Measurements from ENCODE around the gene ASGR2. TPM values are rescaled to one million over a fixed set of nuclear protein-coding genes. Genes with fewer than 3 reads are reported as not detected.

ASGR2 gene
- total and polyA plus RNA-seq, 2 of the 13 experiments (the other 11 are each of a cell fraction or from before 2014, with no cell fraction given) = 320 to 754 TPM

DNA sequence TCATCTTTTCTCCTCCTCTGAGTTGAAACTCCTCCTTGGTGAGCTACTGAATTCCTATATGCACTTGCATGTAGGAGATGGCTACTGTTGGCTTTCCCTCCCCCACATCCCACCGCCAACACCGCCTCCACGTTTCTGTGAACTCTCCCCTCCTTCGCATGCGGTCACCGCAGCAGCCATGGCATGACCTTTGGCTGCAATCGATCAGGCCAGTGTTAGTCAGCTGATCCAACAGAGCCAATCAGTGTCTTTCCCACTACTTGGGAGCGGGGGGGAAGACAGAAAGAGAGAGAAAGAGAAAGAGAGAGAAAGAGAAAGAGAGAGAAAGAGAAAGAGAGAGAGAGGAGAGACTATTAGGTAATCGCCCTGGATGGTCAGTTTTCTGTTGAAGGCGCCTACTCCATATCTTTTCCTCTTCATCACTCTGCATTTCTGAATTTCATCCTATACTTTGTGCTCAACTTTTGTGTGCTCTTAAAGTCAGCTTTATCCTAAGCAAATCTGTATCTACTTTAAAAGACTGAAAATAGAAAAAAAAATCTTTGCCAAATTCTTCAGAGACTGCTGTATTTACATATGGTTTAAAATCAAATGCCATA lies 41.8 kb upstream of the ASGR2 start (continued):
- TF ChIP-seq, protein P1, sequence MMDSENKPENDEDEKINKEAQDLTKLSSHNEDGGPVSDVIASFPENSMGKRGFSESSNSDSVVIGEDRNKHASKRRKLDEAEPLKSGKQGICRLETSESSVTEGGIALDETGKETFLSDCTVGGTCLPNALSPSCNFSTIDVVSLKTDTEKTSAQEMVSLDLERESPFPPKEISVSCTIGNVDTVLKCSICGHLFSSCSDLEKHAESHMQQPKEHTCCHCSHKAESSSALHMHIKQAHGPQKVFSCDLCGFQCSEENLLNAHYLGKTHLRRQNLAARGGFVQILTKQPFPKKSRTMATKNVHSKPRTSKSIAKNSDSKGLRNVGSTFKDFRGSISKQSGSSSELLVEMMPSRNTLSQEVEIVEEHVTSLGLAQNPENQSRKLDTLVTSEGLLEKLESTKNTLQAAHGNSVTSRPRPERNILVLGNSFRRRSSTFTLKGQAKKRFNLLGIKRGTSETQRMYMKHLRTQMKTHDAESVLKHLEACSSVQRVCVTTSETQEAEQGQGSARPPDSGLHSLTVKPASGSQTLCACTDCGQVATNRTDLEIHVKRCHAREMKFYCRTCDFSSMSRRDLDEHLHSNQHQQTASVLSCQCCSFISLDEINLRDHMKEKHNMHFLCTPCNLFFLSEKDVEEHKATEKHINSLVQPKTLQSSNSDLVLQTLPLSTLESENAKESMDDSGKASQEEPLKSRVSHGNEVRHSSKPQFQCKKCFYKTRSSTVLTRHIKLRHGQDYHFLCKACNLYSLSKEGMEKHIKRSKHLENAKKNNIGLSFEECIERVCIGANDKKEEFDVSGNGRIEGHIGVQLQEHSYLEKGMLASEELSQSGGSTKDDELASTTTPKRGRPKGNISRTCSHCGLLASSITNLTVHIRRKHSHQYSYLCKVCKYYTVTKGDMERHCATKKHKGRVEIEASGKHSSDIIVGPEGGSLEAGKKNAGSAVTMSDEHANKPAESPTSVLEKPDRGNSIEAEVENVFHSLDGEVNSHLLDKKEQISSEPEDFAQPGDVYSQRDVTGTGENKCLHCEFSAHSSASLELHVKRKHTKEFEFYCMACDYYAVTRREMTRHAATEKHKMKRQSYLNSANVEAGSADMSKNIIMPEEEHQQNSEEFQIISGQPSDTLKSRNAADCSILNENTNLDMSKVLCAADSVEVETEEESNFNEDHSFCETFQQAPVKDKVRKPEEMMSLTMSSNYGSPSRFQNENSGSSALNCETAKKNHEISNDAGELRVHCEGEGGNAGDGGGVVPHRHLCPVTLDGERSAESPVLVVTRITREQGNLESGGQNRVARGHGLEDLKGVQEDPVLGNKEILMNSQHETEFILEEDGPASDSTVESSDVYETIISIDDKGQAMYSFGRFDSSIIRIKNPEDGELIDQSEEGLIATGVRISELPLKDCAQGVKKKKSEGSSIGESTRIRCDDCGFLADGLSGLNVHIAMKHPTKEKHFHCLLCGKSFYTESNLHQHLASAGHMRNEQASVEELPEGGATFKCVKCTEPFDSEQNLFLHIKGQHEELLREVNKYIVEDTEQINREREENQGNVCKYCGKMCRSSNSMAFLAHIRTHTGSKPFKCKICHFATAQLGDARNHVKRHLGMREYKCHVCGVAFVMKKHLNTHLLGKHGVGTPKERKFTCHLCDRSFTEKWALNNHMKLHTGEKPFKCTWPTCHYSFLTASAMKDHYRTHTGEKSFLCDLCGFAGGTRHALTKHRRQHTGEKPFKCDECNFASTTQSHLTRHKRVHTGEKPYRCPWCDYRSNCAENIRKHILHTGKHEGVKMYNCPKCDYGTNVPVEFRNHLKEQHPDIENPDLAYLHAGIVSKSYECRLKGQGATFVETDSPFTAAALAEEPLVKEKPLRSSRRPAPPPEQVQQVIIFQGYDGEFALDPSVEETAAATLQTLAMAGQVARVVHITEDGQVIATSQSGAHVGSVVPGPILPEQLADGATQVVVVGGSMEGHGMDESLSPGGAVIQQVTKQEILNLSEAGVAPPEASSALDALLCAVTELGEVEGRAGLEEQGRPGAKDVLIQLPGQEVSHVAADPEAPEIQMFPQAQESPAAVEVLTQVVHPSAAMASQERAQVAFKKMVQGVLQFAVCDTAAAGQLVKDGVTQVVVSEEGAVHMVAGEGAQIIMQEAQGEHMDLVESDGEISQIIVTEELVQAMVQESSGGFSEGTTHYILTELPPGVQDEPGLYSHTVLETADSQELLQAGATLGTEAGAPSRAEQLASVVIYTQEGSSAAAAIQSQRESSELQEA (CRISPR knock-in tag; IDR thresholded peaks at IDR 0.05; ENCODE audit: not compliant biosample characterization) = peak; percentile 61
- TF ChIP-seq, protein P2, sequence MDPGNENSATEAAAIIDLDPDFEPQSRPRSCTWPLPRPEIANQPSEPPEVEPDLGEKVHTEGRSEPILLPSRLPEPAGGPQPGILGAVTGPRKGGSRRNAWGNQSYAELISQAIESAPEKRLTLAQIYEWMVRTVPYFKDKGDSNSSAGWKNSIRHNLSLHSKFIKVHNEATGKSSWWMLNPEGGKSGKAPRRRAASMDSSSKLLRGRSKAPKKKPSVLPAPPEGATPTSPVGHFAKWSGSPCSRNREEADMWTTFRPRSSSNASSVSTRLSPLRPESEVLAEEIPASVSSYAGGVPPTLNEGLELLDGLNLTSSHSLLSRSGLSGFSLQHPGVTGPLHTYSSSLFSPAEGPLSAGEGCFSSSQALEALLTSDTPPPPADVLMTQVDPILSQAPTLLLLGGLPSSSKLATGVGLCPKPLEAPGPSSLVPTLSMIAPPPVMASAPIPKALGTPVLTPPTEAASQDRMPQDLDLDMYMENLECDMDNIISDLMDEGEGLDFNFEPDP (CRISPR knock-in tag; conservative IDR thresholded peaks at IDR 0.05) = no peak
- TF ChIP-seq GTF2F1 (IDR thresholded peaks at IDR 0.05; ENCODE audit: low read length) (no peak), NFE2L1 (CRISPR knock-in tag; IDR thresholded peaks at IDR 0.05; ENCODE audit: borderline replicate concordance) (no peak), BCL6 (CRISPR knock-in tag; IDR thresholded peaks at IDR 0.05) (peak; percentile 71), ETV6 (CRISPR knock-in tag; conservative IDR thresholded peaks at IDR 0.05) (no peak), HOXA5 (CRISPR knock-in tag; IDR thresholded peaks at IDR 0.05) (no peak), HES4 (CRISPR knock-in tag; IDR thresholded peaks at IDR 0.05; ENCODE audit: borderline replicate concordance) (peak; percentile 96), ATF7-NPFF (CRISPR knock-in tag; IDR thresholded peaks at IDR 0.05; ENCODE audit: low read depth) (peak; percentile 80; the same call in 1 of the 2 replicates), SSRP1 (CRISPR knock-in tag; IDR thresholded peaks at IDR 0.05) (no peak; the same call in 1 of the 2 replicates), SRSF9 (IDR thresholded peaks at IDR 0.05; ENCODE audit: borderline replicate concordance, insufficient read depth, low read depth, low read length, poor library complexity, severe bottlenecking) (no peak), CC2D1A (CRISPR knock-in tag; IDR thresholded peaks at IDR 0.05) (no peak)
- TF ChIP-seq, protein P3, sequence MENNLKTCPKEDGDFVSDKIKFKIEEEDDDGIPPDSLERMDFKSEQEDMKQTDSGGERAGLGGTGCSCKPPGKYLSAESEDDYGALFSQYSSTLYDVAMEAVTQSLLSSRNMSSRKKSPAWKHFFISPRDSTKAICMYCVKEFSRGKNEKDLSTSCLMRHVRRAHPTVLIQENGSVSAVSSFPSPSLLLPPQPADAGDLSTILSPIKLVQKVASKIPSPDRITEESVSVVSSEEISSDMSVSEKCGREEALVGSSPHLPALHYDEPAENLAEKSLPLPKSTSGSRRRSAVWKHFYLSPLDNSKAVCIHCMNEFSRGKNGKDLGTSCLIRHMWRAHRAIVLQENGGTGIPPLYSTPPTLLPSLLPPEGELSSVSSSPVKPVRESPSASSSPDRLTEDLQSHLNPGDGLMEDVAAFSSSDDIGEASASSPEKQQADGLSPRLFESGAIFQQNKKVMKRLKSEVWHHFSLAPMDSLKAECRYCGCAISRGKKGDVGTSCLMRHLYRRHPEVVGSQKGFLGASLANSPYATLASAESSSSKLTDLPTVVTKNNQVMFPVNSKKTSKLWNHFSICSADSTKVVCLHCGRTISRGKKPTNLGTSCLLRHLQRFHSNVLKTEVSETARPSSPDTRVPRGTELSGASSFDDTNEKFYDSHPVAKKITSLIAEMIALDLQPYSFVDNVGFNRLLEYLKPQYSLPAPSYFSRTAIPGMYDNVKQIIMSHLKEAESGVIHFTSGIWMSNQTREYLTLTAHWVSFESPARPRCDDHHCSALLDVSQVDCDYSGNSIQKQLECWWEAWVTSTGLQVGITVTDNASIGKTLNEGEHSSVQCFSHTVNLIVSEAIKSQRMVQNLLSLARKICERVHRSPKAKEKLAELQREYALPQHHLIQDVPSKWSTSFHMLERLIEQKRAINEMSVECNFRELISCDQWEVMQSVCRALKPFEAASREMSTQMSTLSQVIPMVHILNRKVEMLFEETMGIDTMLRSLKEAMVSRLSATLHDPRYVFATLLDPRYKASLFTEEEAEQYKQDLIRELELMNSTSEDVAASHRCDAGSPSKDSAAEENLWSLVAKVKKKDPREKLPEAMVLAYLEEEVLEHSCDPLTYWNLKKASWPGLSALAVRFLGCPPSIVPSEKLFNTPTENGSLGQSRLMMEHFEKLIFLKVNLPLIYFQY (CRISPR knock-in tag; IDR thresholded peaks at IDR 0.05; ENCODE audit: borderline replicate concordance) = no peak
- TF ChIP-seq, protein P4, sequence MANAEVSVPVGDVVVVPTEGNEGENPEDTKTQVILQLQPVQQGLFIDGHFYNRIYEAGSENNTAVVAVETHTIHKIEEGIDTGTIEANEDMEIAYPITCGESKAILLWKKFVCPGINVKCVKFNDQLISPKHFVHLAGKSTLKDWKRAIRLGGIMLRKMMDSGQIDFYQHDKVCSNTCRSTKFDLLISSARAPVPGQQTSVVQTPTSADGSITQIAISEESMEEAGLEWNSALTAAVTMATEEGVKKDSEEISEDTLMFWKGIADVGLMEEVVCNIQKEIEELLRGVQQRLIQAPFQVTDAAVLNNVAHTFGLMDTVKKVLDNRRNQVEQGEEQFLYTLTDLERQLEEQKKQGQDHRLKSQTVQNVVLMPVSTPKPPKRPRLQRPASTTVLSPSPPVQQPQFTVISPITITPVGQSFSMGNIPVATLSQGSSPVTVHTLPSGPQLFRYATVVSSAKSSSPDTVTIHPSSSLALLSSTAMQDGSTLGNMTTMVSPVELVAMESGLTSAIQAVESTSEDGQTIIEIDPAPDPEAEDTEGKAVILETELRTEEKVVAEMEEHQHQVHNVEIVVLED (CRISPR knock-in tag; IDR thresholded peaks at IDR 0.05; ENCODE audit: borderline replicate concordance) = peak; percentile 56; the same call in 1 of the 2 replicates
